HG03565 (cell line): ENCODE data around the gene ZMYND10.
A peak's percentile ranks its signal among the peaks of the same experiment; 100 is the strongest.

Source experiments
- ATAC-seq: cut with Tn5 transposase; IDR thresholded peaks from one replicate; pipeline ENCODE4 v1.9.1; 2021; ENCODE audit warnings: mild to moderate bottlenecking, moderate library complexity; ENCODE audit not compliant: unreplicated experiment

ZMYND10 gene

GRCh38 chr3:50292159-50293078 lies 53.1 kb downstream of the ZMYND10 start, which contains the start of gene IFRD2:
Gene IFRD2 (minus strand): TSS chr3:50292429. CDS start chr3:50292274, 155 bp downstream.
- peak; percentile 92 for ATAC-seq
